GM18508 (cell line): ENCODE measurements around the gene ITPR3.
"Not testable (repeated sequence)": the region's sequence is repeated elsewhere in the genome, so short reads cannot be mapped to it uniquely, and the experiment has no call there.

ENCODE experiments used
- ATAC-seq: cut with Tn5 transposase; IDR thresholded peaks from one replicate; pipeline ENCODE4 v1.9.1; 2021; ENCODE audit warnings: moderate number of reproducible peaks; ENCODE audit not compliant: insufficient read depth, unreplicated experiment

Gene ITPR3

DNA sequence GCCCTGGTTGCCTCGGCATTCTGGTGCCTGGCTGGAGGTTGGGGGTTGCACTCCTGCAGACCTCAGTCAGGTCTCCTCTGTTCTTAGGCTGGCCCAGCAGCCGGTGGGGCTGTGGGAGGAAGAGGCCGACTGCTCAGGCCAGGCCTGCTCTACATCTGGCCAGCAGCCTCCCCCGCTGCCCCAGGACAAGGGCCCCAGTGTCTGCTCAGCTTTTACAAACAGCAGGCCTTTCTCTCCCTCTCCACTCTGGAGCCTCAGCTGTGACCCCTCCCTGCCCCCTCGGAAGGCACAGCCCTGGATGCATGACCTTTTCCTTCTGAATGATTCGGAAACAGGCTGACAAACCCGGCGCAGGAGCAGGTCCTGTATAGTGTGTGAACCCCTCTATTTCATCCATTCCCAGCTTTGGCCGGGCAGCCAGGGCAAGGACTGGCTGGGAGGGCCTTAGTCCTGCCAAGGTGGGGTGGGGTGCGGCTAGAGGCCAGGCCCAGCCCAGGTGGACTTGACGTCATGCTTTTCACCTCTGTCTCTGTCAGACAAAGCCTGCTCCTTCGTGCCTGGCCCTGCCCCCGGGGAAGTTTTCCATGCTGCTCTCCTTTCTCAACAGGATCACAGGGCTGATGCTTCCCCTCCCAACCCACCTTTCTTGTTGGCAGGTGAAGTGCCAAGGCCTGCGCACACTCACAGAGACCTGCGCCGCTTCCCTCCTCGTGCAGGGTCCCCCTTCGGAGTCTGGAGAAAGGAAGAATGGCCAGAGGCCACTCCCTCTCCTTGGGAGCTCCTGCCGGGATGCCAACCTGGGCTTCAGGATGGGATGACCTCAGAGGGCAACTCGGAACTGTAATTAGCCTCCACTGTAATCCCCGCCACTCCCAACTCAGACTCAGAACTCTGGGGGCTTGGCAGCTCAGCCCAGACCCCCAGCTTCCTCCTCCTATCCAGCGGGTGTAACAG lies 10.1 kb upstream of the ITPR3 start:
- no peak for ATAC-seq

DNA sequence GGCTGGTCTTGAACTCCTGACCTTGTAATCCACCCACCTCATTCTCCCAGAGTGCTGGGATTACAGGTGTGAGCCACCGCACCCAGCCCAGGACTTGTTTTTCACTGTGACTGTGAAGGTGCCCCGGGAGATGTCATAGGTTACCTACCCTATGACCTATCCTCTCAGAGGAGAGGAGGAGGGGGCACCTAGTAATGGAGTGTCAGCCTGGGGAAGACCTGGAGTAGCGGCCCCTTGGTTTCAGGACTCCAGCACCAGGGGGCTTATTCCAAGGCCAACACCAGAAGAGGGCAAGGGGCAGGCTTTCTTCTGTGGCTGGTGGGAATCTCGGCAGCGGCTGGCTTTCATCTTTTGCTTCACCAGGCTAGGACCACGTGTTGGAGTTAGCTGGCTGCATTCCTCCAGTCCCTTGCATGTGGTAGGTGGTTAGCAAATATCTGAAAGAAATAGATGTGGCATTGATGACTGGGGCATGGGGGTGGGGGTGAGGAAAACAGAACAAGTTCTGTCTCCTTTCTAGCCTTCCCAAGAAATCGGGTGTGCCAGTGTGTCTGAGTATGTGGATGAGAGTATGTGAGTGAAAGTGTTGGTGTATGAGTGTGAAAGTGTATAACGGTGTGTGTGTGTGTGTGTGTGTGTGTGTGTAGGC lies 7.9 kb upstream of the ITPR3 start:
- no peak for ATAC-seq

DNA sequence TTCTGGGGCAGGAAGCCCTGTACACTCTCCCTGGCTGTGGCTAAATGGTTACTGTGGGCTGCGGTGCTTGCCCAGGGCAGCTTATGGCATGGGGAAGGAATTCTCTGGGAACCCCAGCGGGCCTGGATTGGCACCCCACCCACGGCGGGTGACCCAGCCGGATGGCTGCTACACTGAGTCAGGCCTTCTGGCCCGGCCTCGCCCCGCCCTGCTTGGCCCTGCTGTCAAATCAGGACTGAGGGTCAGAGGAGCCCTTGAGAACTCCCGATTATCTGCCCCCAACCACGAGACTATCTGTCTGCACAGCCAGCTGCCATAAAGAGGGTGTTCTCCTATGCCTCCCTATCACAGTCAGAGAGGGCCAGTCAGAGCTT lies 7.3 kb upstream of the ITPR3 start:
- no peak for ATAC-seq

DNA sequence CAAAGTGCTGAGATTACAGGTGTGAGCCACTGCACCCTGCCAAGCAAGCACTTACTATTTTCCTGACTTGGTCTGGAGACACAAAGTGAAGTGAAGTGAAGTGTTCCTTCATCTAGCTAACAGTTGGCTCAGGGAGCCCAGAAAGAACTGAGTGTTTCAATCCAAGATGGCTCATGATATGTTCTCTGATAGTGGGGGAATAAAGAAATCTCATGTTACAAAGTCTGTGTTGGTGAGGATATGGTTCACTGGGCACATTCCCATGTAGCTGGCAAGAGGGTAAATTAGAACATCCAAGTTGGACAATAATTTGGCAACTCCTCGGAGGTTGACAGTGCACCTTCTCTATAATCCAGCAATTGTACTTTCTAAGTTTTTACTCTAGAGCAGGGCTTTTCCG lies 5.0 kb upstream of the ITPR3 start:
- ATAC-seq, result no peak

DNA sequence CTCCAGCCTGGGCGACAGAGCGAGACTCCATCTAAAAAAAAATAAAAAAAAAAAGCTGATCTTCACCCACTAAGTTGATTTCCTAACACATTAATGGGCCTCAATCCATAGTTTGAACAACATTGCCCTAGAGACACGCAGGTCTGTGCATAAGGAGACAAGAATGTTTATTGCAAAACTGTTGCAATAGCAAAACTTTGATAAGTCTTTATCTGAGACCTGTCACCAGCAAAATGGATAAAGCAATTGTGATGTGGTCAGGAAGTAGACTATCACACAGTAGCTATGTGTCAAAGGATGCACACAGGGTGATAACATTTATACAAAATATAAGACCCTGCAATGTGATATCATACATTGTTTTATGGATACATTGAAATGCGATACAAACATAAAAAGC lies 4.2 kb upstream of the ITPR3 start:
- no peak for ATAC-seq

DNA sequence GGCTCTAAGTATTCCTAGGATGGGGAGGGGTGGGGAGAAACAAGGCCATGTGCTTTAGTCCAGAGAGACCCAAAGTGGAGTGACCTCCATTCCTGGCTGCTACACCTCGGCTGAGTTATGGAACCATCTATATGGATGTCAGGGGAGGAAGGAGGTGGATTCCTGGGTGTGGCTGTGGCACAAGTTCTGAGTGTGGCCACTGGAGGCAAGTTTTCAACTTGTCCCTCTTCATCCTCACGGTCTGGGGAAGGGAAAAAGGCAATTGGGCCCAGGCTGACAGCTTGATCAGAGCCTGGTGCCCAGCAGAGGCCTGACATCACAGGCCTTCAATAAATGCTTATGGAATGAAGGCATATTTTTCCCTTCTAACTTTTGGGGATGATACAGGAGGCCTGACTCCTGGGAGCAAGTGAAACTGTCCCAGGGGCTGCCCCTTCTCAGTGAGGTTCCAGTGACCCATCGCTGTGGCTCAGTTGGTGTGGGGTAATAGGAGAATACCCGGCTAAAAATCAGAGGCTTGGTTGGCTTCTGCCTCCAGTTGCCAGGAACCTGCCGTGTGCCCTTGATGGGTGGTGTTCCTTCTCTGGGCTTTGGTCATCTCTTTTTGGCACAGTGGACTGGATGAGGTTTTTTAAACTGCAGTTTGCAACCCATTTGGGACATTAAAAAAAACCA lies 1.8 kb upstream of the ITPR3 start:
- no peak for ATAC-seq

DNA sequence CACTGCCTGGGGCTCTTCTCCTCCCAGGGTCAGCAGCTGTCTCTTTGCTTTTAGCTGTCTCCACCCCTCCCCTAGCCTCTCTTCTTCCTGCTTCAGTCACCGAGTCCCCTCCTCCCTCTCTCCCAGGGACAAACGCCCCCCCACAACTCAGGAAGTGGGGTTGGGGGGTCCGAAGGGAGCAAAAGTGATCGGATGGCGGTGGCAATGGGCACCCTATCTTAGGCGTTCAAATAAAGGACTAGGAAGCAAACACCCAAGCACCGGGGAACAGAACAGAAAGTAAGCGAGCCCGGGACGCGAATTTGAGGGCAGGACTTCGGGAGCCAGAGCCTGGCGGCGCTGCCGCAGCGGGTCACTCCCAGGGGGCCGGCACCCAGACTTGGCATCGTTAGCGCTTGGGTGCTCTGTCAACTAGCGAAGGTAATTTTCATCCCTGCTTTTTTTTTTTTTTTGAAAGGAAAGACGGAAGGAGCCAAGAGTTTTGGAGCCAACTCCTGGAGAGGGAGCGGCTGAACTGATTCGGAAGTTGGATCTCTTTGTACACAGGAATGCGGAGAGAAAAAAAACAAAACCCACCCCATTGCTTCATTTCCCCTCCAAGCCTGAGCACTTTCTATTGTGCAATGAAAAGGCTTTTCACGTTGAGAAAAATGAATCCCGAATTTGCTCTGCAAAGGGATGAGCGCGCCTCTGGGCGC lies 815 bp upstream of the ITPR3 start:
- no peak for ATAC-seq

DNA sequence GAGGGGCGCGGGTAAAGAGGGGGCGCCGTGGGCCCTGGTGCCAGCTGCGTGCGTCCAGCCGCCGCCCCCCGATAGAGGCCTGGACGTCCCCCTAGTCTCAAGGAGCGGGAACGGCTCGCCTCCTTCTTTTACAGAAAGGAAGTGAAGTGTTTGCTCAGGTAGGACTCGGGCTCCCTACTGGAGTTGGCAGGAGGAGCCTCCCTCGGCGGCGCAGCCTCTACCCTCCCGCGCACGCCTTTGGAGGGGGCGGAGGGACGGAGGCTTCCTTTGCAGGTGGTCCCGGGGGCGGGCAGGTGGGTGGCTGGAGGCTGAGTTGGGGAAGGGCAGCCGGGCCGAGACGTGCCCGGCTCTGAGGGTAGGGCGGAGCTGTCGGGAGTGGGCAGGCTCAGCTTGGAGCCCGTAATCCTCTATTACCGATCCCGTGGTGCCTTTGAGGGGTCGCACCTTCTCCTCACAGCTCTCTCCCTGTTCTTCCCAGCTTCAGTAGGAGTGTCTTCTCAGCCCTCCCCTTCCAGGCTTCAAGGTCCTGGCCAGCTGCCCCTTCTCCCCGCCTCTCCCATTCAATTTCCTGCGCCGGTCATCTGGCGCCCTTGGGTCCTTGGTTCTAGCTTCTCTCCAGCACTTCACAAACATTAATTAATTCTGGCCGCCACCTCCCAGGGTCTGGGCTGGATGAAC lies 728 bp downstream of the ITPR3 start:
- no peak for ATAC-seq

DNA sequence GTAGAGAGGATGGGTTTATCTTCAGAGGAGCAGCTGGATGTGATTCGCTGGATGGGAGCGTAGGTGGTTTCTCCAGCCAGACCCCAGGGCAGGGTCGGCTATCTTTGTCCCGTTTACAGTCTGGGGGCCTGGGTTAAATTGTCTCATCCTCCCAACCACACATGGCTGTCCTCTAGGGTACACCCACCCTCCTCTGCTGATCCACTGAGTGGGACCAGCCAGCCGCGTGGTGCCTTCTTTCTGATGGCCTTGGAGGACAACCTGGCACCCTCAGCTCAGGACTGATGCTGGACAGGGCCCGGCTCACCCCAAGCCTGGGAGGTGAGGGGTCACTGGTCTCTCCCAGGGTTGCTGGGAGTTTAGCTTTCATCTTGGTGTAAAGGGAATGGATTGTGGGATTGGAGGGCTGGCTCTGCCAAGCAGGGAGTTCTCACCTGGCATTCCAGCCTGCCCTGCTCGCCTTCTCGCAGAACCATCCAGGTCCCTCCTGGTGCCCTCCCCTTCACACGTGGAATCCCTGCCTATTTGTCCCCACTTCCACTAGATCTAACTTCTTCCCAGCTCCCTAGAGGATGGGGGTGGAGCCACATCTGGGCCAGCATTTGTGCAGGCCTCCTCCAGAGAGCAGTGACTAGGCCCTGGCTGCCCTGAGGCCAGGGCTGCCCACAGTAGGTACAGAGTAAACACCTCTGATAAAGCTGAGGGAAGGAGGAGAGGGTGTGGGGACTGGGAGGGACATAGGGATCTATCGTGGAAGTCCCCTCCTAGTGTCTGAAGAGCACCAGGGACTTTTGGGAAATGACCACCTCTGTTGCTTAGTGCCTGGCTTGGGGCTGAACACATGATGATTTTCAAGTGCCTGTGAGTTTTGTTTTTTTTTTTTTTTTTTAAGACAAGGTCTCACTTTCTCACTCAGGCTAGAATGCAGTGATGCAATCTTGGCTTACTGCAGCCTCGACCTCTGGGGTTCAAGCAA lies 1.6 kb downstream of the ITPR3 start:
- no peak for ATAC-seq

DNA sequence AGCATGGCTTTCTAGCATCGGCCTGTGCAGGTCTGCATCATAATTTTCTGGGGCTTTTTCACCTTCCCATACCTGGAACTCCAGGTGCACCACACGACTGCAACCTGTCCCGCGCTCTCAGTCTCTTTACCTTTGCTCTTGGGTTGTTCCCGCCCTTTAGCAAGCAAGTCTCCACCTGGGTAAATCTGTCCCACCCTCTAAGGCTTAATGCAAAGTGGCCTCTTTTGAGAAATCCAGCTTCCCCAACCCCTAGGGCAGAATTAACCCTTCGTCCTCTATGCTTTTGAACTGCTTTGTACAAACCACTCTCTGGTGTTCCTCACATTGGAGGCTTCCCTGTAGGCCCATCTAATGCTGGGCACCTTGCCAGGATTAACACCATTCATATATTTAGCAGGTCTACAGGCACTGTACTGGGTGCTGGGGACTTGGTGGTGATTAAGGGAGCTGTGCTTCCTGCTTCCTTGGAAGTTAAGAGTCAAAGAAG lies 2.8 kb downstream of the ITPR3 start:
- ATAC-seq, result no peak

DNA sequence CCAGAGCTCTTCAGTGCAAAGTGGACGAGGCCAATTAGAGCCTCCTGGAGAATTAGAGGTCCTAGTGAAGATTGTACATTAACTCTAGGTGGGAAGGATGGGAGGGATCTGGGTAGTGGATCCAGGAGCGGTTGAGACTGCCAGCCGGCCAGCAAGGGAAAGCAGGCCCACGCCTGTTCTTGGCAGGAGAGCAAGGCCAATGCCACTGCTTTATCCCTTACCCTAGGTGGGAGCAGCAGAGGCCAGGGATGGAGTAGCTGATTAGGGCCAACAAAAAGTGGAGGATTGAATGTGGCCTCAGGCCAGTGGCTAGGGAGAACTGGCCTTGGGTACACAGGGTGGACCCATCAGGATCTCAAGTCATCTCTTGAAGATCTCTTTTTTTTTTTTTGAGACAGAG lies 3.7 kb downstream of the ITPR3 start:
- ATAC-seq, result no peak

DNA sequence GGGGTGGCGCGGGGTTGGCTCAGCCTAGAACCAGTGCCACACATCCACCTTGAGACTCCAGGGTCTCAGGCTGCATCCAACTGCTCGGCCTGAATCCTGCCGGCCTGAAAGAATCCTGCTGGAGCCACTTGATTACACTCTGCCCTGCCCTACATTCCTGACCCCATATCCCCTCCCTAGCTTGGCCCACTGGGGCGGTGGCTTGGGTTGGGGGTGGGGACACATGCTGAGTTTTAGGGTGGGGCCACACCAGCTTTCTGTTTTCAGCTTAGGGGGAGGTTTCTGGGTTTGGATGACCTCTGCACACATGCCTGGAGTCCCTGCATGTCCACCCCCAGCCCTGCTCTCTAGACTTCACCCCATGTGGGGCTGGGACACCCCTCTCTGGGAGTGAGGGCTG lies 6.8 kb downstream of the ITPR3 start:
- no peak for ATAC-seq

DNA sequence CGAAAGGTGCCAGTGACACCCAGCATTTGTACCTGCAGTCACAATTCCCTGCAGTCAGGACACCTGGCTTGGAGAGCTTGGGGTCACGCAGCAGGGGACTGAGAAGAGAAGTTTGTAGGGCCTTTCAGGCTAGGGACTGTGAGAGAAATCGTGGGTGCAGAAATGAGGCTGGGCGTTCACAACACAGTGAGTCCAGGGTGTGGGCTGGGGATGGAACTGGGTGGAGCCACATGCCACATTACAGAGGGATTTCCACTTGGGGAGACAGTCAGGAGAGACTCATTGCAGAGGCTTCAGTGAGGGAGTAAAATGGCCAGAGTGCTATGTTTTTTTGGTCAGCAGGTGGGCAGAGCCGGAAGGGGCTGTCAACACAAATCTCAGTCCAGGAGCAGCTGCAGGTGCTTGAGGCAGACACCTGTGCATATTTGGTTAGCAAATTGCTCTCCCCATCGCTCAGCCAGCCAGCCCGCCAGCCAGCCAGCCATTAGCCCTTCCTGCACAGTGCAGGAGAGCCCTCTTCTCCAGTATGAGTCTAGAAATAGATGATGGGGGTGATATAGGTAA lies 7.4 kb downstream of the ITPR3 start:
- no peak for ATAC-seq

DNA sequence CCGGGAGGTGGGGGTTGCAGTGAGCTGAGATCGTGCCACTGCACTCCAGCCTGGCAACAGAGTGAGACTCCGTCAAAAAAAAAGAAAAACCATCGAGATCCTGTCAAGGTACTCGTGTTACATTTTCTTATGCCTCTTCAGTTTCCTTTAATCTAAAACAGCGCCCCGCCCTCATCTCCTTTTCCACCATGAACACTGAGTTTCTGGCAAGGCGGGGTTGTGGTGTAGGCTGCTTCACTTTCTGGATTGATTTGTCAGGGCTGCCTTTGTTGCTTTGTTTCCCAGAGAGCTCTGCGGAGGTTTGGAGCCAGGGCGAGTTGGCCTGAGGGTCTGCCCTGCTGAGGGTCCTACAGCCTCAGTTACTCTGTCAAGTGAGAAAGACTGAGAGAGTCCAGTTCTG lies 8.9 kb downstream of the ITPR3 start:
- ATAC-seq, result no peak

DNA sequence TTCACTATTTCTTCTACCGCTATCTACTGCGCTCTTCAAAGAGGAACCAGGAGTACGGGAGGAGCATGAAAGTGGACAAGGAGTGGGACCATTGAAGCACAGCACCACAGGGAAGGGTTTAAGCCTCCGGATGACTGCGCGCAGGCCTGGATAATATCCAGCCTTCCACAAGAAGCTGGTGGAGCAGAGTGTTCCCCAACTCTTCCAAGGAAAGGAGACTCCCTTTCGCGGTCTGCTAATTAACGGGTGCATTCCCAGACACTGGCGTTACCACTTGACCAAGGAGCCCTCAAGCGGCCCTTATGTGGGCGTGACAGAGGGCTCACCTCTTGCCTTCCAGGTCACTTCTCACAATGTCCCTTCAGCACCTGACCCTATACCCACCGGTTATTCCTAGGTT lies 10.4 kb downstream of the ITPR3 start:
- not testable (repeated sequence) for ATAC-seq

DNA sequence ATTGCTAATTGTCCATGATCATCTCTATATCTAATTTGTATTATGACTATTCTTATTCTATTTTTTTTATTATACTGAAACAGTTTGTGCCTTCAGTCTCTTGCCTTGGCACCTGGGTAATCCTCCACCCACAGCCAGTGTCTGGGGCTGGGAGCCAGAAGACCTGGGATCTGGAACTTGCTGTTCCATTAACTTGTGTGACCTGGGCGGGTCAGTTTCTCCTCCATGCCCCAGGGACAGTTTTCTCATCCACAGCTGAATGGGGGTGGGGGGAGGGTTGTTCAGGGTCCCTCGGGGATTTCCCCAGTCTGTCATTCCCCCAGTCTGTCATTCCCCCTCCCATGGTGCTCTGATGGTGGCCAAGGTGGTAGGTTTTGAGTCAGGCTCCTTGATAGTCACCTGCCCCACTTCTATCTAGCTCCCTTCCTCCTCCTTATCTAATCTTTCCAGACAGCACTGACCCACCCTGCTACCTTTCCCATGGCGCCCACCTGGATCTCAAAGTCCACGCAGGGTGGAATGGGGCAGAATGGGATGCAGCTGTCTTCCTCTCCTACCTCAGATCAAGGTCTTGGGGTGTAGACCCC lies 10.9 kb downstream of the ITPR3 start:
- ATAC-seq, result no peak

DNA sequence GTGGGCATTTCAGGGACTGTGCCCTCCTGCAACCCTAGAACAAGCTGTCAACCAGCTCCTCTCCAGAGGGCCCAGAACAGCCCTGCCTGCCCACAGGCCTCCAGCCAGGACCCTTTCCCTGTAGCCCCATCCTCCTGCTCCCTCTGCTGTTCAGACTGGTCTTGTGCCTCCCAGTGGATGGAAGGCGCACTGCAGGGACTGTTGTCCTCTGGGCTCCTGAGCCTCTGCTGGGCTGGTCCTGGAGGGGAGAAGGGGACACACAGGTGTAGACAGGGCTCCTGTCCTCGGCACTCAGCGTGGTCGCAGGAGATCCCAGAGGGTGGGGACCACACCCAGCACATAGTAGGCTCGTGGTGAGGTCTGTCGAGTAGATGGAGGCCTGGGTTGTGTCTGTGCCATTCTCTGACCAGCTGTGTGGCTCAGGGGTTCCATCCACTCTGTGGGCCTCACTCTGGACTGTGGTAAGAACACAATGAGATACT lies 11.5 kb downstream of the ITPR3 start:
- ATAC-seq, result no peak

DNA sequence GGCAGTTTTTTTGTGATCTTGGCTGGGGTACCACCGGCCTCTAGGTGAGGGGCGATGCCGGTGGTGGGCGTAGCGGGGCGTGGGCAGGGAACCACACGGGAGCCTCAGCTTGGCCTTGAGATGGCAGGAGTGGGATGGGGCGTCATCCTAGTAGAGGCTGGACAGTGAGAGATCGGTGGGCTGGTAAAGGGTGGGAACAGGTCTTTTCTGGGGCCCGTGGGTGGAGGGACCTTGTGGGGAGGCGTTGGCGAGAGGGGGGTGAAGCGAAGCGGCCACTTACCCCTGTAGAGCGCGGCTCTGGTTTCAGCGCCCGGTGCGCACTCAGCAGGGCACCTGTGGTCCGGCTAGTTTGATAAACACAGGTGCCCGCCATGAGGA lies 12.0 kb downstream of the ITPR3 start:
- ATAC-seq, result no peak
